GM10248 (cell line): ENCODE results near the gene SMPD3.

Experiments used
- CTCF ChIA-PET: fragments of 300-600 bp; sonication (Branson Sonifier 250); formaldehyde crosslinking; extraction: SDS; loops from one replicate; lab custom pipeline; 2021; ENCODE audit warnings: antibody characterized with exemption; lab: Yijun Ruan, JAX
- POLR2A ChIA-PET: fragments of 350-650 bp; sonication (Branson Sonifier 250); formaldehyde crosslinking; extraction: SDS; loops from one replicate; lab custom pipeline; 2020; ENCODE audit warnings: antibody characterized with exemption; lab: Yijun Ruan, JAX
- DNase-seq: peaks from one replicate; pipeline ENCODE4 v3.0.0; 2012; ENCODE audit errors: extremely low spot score
- TF ChIP-seq, protein P1 (sequence below): IDR thresholded peaks from 2 replicates; pipeline ENCODE4 v1.5.1; 2012; ENCODE audit warnings: mild to moderate bottlenecking, low read depth; ENCODE audit errors: extremely low read depth, missing control alignments, control extremely low read depth

The SMPD3 gene

DNA sequence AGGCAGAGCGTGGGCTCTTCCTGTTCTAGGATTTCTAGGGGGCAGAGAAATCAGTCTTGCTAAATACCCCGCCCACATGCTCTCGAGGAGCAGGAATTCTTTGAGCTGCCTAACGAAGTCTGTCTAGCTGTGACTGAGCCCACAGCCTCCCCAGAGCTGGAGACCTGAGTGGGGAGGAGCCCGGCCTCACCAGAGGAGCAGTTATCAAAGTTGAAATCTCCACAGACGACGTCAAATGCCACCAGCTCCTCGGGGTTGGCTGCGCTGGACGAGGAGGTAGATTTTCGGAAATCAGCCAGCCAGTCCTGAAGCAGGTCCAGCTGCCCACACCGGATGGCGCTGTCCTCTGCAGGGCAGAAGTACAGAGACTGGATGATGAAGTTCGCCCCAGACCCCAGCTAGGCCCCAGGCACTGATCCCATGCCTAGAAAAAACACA lies 83.7 kb downstream of the SMPD3 start:
- TF ChIP-seq, protein P1, sequence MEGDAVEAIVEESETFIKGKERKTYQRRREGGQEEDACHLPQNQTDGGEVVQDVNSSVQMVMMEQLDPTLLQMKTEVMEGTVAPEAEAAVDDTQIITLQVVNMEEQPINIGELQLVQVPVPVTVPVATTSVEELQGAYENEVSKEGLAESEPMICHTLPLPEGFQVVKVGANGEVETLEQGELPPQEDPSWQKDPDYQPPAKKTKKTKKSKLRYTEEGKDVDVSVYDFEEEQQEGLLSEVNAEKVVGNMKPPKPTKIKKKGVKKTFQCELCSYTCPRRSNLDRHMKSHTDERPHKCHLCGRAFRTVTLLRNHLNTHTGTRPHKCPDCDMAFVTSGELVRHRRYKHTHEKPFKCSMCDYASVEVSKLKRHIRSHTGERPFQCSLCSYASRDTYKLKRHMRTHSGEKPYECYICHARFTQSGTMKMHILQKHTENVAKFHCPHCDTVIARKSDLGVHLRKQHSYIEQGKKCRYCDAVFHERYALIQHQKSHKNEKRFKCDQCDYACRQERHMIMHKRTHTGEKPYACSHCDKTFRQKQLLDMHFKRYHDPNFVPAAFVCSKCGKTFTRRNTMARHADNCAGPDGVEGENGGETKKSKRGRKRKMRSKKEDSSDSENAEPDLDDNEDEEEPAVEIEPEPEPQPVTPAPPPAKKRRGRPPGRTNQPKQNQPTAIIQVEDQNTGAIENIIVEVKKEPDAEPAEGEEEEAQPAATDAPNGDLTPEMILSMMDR, result no peak
- no peak for DNase-seq
- POLR2A ChIA-PET, result no interaction called here
- CTCF ChIA-PET, result interaction anchor here (2.0 to 8.9 kb wide), 2 partner anchors 10 to 101 kb away, joined by 6 to 64 read pairs; partner anchors contain the start of gene SLC7A6

DNA sequence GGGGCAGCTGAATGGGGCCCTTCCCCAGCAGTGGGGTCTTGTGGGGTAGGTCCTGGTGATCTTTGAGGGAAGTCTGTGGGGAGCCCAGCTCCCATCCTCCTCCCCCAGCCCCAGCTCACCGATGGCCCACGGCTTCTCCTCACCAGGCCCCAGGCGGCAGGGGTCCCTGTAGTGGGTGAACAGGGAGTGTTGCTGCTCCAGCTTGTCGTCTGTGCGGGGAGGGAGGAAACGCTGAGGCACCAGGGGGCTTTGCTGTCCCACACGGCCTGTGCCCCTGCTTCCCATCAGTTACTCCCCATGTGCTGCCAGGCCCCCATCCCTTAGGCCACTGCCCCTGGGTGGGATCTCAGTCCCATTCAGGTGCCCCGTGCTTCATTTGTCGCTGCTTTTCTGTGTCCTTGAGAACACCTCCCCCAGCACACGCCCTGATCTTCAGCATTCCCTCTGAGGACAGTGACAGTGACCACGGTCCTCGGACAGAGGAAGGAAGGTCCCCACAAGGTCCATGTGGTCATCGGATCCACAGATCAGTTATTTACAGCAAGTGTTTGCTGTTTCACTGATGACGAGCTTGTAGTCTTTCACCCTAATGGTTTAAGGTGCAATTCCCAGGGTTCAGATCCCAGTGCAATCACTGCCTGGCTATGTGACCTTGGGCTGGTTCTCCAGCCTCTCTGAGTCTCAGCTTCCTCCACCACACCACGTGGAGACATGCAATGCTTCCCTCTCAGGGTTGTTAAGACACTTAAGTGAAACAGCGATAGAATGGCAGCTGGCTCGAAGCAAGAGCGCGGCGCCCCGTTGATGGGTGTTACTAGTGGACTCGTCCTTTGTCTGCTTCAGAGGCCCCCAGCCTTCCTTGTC lies 84.4 kb downstream of the SMPD3 start:
- ChIA-PET POLR2A (no interaction called here), CTCF (interaction anchor here (1.2 to 8.9 kb wide), 8 partner anchors 9 to 146 kb away, joined by 3 to 64 read pairs (median 5); partner anchors contain the start of gene SLC7A6)
- no peak for DNase-seq
- TF ChIP-seq, protein P1, result no peak

DNA sequence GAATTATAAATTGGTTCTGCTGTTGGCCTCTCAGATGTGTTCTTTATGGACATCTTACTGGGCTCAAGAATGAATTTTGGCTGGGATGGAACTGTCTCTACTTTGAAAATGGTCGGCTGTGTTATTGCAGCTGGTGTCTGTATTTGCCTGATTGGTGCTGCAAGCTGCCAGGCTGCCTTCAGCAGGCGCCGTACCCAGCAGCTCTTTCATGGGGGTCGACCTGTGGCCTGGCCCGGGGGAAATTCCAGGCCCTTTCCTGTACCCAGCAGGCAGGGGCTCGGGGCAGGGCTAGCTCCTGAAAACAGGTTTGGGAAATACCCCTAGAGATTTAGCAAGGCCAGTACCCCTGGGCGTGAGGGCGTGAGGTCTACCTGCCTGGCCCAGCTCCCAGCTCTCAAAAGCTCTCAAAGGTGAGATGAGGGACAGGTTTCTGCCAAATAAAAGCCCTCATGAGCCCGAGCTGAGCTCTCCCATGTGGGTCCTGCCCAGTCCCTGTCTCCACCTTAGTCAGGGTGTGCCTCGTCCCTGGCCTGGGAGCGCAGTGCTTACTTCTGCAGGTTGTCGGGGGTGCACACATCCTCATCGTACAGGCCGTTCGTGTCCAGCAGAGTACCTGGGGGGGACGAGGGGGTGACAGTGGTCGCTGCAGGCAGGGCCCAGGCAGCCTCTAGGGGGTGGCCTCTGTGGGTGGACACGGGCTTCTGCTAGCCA lies 85.2 kb downstream of the SMPD3 start:
- DNase-seq, result no peak
- TF ChIP-seq, protein P1, result no peak
- ChIA-PET CTCF (interaction anchor here (1.2 to 8.9 kb wide), 8 partner anchors 8 to 147 kb away, joined by 3 to 64 read pairs (median 4); partner anchors contain the start of gene SLC7A6), POLR2A (interaction anchor here (0.8 kb wide), 1 partner anchor 24 kb away, joined by 3 read pairs; no protein-coding TSS in a partner anchor)

DNA sequence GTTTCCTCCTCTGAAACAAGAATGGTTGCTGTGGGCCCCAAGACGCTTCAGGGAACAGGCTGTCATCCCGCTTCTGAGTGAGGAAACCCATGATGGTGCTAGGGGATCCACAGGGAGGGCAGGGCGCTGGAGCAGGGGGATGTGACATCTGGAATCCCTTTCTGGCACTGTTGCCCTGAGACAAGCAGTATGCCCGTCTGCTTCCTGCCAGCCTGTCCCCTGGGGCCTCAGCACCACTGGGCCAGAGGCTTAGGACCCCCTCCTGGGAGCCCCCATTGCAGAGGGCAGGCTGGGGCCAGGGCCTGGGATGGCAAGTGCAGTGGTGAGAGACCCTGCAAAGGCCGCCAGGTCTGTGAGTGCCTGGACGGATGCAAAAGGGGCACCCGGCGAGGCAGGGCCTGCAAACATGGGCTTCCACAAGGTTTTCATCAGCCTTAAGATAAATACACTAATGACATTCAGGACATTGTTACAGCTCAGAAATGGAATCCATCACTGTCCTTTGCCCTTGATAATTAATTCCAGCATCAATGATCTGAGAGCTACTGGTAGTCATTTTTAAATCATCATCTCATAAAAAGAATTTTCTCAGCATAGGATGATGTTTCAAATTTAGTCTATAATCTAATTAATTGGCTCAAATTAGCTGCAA lies 85.9 kb downstream of the SMPD3 start:
- no peak for DNase-seq
- ChIA-PET POLR2A (interaction anchor here (0.8 kb wide), 1 partner anchor 23 kb away, joined by 3 read pairs; no protein-coding TSS in a partner anchor), CTCF (interaction anchor here (1.2 to 8.9 kb wide), 7 partner anchors 7 to 147 kb away, joined by 3 to 64 read pairs (median 4); partner anchors contain the start of gene SLC7A6)
- TF ChIP-seq, protein P1, result no peak

DNA sequence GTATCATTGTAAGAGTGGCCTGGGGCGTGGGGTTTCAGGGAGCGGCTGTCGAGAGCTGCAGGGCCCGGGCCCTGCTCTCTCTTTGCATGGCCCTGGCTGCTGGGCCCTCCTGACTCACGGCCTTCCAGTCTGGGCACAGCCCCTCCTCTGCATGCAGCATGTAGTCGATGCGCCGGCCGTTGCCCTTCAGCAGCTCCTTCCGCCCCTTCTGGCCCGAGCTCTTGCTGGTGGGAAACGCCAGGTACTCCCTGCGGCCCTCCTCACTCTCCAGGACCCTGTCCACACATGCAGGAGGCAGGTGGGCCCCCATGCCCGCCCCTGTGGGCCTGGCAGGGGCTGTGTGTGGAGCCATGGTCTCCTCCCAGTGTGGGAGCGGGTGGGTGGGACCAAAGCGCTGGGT lies 86.8 kb downstream of the SMPD3 start:
- TF ChIP-seq, protein P1, result no peak
- no peak for DNase-seq
- CTCF ChIA-PET, result no interaction called here
- POLR2A ChIA-PET, result no interaction called here
